GM18526 (cell line): ENCODE data around the gene ITPRID1.

ENCODE experiments used
- POLR2A ChIP-seq: IDR thresholded peaks from 3 replicates; pipeline ENCODE4 v1.6.1; 2011; ENCODE audit not compliant: insufficient read length; ENCODE audit errors: extremely low read depth

Gene ITPRID1

GRCh38 chr7:31702354-31702753, 188.5 kb downstream of the ITPRID1 start:
- TF ChIP-seq POLR2A: no peak

GRCh38 chr7:31705377-31705776, 191.5 kb downstream of the ITPRID1 start:
- no peak for TF ChIP-seq POLR2A

GRCh38 chr7:31707089-31707488, 193.2 kb downstream of the ITPRID1 start:
- no peak for TF ChIP-seq POLR2A
